ENCODE data around the gene ENDOG. TPM values are rescaled to one million over a fixed set of nuclear protein-coding genes. Genes with fewer than 3 reads are reported as not detected.

The ENDOG gene
- total RNA-seq, 1 donor from 2014 or later, result 61.8 TPM

DNA sequence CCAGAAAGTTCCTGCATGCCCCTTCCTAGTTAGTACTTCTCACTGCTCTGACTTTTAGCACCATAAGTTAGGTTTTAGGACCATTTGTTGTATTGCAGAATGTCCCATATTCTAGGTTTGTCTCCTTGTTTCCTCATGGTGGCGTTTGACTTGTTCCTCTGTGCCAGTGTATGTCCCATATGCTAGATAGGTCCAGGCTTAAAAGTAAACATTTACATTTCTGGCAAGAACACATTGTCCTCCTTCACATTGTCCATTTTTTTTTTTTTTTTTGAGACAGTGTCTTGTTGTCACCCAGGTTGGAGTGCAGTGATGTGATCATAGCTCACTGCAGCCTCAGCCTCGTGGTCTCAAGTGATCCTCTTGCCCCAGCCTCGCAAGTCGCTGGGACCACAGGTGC lies 15.8 kb upstream of the ENDOG start:
- no peak overlapping the region for H3K4me3 ChIP-seq (ENCODE audit: low read depth, low read length)
- DNase-seq (ENCODE audit: low read depth), result no peak

DNA sequence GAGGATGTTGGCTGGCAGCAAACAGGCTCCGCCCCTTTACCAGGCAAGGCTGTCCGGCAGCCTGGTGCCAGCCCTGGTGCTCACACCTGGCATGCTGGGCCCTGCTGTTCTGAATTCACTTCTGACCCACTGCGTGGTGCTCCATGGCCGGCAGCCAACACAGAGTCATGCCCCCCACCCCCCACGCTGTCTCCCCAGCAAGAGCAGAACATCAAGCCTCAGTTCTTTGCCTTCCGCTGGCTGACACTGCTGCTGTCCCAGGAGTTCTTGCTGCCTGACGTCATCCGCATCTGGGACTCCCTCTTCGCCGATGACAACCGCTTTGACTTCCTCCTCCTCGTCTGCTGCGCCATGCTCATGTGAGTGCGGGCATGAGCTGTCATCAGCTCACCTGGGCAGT lies 12.6 kb upstream of the ENDOG start:
- DNase-seq (ENCODE audit: low read depth), result no peak
- TF ChIP-seq CTCF (conservative IDR thresholded peaks at IDR 0.05; ENCODE audit: low read depth, low read length), result no peak
- no peak overlapping the region for H3K4me3 ChIP-seq (ENCODE audit: low read depth, low read length)

More for the DNA sequence above, 15.8 kb upstream of the ENDOG start:
- TF ChIP-seq CTCF (conservative IDR thresholded peaks at IDR 0.05; ENCODE audit: low read depth, low read length), result no peak

GRCh38 chr9:128807827-128808226 lies 10.5 kb upstream of the ENDOG start:
- no peak overlapping the region for H3K4me3 ChIP-seq (ENCODE audit: low read depth, low read length)
- no peak for TF ChIP-seq CTCF (conservative IDR thresholded peaks at IDR 0.05; ENCODE audit: low read depth, low read length)
- DNase-seq (ENCODE audit: low read depth), result no peak

- no peak for TF ChIP-seq CTCF (conservative IDR thresholded peaks at IDR 0.05; ENCODE audit: low read depth, low read length)
- H3K4me3 ChIP-seq (ENCODE audit: low read depth, low read length), result no peak overlapping the region
- no peak for DNase-seq (ENCODE audit: low read depth)
Measured at GRCh38 chr9:128808543-128808942, 9.8 kb upstream of the ENDOG start.

DNA sequence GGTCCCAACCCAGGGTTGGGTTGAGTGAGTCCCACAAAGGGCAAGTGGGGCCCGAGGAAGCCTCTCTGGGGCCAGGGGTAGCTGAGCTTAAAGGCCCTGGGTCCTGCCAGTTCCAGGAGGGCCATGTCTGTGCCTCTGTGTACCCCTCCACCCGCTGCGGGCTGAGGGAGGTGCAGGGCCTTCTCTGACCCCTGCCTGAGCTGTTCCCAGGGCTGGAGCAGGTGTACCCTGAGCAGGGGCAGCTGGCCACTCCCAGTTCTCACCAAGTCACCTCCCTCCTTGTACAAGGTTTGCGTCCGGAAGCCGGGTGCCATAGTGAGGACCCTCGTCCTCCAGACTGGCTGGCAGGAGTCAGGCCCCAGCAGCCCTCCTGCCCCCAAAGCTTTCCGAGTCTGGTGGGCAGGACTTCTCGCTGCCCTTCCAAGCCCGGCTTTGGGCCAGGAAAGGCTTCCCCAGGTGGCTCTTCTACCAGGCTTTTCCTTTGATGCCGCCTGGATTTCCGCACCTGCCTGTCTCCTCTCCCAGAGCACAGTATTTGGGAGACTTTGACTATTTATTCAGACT lies 9.2 kb upstream of the ENDOG start:
- no peak for DNase-seq (ENCODE audit: low read depth)
- no peak overlapping the region for H3K4me3 ChIP-seq (ENCODE audit: low read depth, low read length)
- TF ChIP-seq CTCF (conservative IDR thresholded peaks at IDR 0.05; ENCODE audit: low read depth, low read length), result no peak

- no peak for TF ChIP-seq CTCF (conservative IDR thresholded peaks at IDR 0.05; ENCODE audit: low read depth, low read length)
- no peak for DNase-seq (ENCODE audit: low read depth)
- no peak overlapping the region for H3K4me3 ChIP-seq (ENCODE audit: low read depth, low read length)
Measured at GRCh38 chr9:128809831-128810230, 8.5 kb upstream of the ENDOG start.

DNA sequence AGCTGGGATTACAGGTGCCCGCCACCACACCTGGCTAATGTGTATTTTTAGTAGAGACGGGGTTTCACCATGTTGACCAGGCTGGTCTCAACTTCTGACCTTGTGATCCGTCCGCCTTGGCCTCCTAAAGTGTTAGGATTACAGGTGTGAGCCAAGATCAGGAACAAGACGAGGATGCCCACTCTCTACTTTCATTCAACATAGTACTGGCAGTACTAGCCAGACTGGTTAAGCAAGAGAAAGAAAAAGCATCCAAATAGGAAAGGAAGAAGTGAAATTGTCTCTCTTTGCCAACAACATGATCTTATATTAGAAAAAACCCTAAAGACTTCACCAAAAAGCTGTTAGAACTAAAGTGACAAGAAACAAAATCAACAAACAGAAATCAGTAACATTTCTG lies 7.4 kb upstream of the ENDOG start:
- DNase-seq (ENCODE audit: low read depth), result no peak
- TF ChIP-seq CTCF (conservative IDR thresholded peaks at IDR 0.05; ENCODE audit: low read depth, low read length), result no peak
- no peak overlapping the region for H3K4me3 ChIP-seq (ENCODE audit: low read depth, low read length)
